Astrocyte (in vitro differentiated cells and primary cell): Measurements from ENCODE around the gene USP34.

Experiments used
- CTCF ChIP-seq: IDR thresholded peaks from 2 replicates; pipeline ENCODE4 v1.5.1; 2011; ENCODE audit warnings: low read depth, mild to moderate bottlenecking, inconsistent platforms, low read length, moderate library complexity; ENCODE audit not compliant: insufficient read depth
- EZH2 ChIP-seq: IDR thresholded peaks from 2 replicates; pipeline ENCODE4 v1.6.1; 2012; ENCODE audit warnings: mild to moderate bottlenecking, low read length, inconsistent platforms; ENCODE audit not compliant: insufficient read depth

GRCh38 chr2:61432990-61433389 is 37.9 kb downstream of the USP34 start:
- TF ChIP-seq EZH2 (no peak), CTCF (no peak)
